Fibroblast of lung (primary cell): Measurements from ENCODE around the gene KLRF2.

Source experiments
- CTCF ChIP-seq, 2 donors: IDR thresholded peaks in 1 of 2; conservative IDR thresholded peaks in 1 of 2; 1 replicate in 1 of 2; 2 replicates in 1 of 2; pipeline ENCODE4 v1.5.1; 2011 to 2012; ENCODE audit warnings: low read length in 2 of 2, control low read depth in 1 of 2, inconsistent platforms in 1 of 2, low read depth in 1 of 2, mild to moderate bottlenecking in 1 of 2
- EZH2 ChIP-seq: IDR thresholded peaks from 2 replicates; pipeline ENCODE4 v1.5.1; 2012; ENCODE audit warnings: low read length, control low read depth, mild to moderate bottlenecking; ENCODE audit errors: missing control alignments

DNA sequence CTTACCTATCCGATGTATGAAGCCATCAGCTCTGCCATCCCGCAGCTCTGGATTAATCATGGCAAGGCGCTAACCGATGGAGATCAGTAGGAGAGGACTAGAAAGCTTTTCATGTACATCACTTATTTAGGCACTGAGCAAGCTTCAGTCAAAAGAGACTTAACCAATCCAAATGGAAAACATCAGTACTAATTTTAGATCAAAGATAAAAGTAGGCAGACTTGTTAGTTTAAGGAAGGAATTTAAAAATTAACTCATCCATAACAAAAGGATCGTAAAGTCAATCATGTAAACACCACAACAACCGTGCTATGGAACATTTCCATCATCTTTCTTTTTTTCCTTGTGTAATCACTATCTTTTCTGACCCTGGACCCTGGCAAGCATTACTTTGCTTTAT, 51.0 kb downstream of the KLRF2 start, which contains the start of gene CLEC2A:
- TF ChIP-seq CTCF (conservative IDR thresholded peaks at IDR 0.05 in 1 of 2, IDR thresholded peaks at IDR 0.05 in 1 of 2; ENCODE audit: low read depth in 1 of 2, low read length in 2 of 2) (no peak), EZH2 (no peak)
